Left ventricle myocardium inferior (tissue), 1 donor: ENCODE data around the gene CACHD1. TPM values are rescaled to one million over a fixed set of nuclear protein-coding genes. Genes with fewer than 3 reads are reported as not detected.
"Not testable (repeated sequence)": the region's sequence is repeated elsewhere in the genome, so short reads cannot be mapped to it uniquely, and the experiment has no call there.

ENCODE experiments used
- DNase-seq: peaks from one replicate; pipeline ENCODE4 v3.0.0-alpha.2; 2020
- H3K27ac ChIP-seq: fragments of 200-600 bp; replicated peaks from 2 replicates; pipeline ENCODE4 v1.8.0; 2021
- H3K27me3 ChIP-seq: fragments of 200-600 bp; 2 replicates; pipeline ENCODE4 v1.8.0; 2021; ENCODE audit warnings: low read depth
- H3K36me3 ChIP-seq: fragments of 200-600 bp; 2 replicates; pipeline ENCODE4 v1.8.0; 2021
- H3K4me1 ChIP-seq: fragments of 200-600 bp; 2 replicates; pipeline ENCODE4 v1.8.0; 2021
- H3K4me3 ChIP-seq: fragments of 200-600 bp; 2 replicates; pipeline ENCODE4 v1.8.0; 2021; ENCODE audit warnings: mild to moderate bottlenecking, moderate library complexity
- H3K9me3 ChIP-seq: fragments of 200-600 bp; replicated peaks from 2 replicates; pipeline ENCODE4 v1.8.0; 2021
- intact Hi-C: fragments of 100-400 bp; cut with micrococcal nuclease; formaldehyde crosslinking; loops from one replicate; pipeline ENCODE4 v1.11.0; 2022
- total RNA-seq: library from RNA; stranded (reverse); fragmentation: NEBNext Ultra II Directional; extraction: Animal tissue kit (Norgen Biotek cat#: 25700); gene quantifications from one replicate; pipeline ENCODE4 v1.2.1, GENCODE V29; 2021
- TF ChIP-seq, protein P1 (sequence below): fragments of 200-600 bp; IDR thresholded peaks from 2 replicates; pipeline ENCODE4 v1.8.0; 2021; ENCODE audit warnings: antibody characterized with exemption, mild to moderate bottlenecking, borderline replicate concordance
- donor health status: DM: no; HTN: yes; CAD: no; lungs with severe emphysema.

Gene CACHD1
- total RNA-seq, 1 donor from 2014 or later: 2.7 TPM

DNA sequence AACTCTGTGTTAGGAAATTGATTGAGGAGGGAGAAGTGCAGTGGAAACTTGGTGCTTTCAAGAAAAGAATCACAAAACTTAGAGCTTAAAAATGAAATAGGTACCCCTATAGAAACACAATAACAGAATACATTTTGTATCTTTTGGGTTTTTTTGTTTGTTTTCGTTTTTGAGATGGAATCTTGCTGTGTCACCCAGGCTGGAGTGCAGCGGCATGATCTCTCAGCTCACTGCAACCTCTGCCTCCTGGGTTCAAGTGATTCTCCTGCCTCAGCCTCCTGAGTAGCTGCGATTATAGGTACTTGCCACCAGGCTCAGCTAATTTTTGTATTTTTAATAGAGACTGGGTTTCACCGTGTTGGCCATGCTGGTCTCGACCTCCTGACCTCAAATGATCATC lies 223.5 kb downstream of the CACHD1 start:
- peaks cover 4% of the 10 kb centered on the region for H3K36me3 ChIP-seq
- no peak for DNase-seq
- no peaks in the 10 kb centered on the region for H3K27me3 ChIP-seq
- no peak overlapping the region for H3K27ac ChIP-seq
- TF ChIP-seq, protein P1, sequence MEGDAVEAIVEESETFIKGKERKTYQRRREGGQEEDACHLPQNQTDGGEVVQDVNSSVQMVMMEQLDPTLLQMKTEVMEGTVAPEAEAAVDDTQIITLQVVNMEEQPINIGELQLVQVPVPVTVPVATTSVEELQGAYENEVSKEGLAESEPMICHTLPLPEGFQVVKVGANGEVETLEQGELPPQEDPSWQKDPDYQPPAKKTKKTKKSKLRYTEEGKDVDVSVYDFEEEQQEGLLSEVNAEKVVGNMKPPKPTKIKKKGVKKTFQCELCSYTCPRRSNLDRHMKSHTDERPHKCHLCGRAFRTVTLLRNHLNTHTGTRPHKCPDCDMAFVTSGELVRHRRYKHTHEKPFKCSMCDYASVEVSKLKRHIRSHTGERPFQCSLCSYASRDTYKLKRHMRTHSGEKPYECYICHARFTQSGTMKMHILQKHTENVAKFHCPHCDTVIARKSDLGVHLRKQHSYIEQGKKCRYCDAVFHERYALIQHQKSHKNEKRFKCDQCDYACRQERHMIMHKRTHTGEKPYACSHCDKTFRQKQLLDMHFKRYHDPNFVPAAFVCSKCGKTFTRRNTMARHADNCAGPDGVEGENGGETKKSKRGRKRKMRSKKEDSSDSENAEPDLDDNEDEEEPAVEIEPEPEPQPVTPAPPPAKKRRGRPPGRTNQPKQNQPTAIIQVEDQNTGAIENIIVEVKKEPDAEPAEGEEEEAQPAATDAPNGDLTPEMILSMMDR: no peak
- no peak overlapping the region for H3K4me3 ChIP-seq
- H3K9me3 ChIP-seq: no peaks in the 10 kb centered on the region
- peaks cover 5% of the 10 kb centered on the region for H3K4me1 ChIP-seq
- intact Hi-C loops: no loop called here

DNA sequence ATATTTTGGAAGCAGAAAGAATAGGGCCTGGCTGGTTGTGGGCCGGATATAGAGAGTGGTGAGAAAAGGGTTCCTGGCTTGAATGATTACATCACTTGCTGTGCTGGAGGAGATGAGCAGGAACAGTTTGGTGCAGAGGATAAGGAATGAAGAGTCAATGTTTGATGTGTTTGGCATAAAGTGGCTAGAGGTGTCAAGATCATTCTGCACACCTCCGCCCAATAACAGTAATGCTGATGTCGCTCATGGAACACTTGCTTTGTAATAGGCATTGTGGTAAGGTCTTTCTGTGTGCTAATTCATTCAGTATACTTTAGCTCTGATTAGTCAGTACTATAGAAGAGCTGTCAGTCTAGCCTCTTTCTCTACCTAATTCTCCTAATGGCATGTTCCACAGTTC lies 226.9 kb downstream of the CACHD1 start:
- peaks cover 3% of the 10 kb centered on the region for H3K4me1 ChIP-seq
- no peak overlapping the region for H3K27ac ChIP-seq
- TF ChIP-seq, protein P1: no peak
- H3K27me3 ChIP-seq: no peaks in the 10 kb centered on the region
- no peaks in the 10 kb centered on the region for H3K9me3 ChIP-seq
- intact Hi-C loops: no loop called here
- peaks cover 2% of the 10 kb centered on the region for H3K36me3 ChIP-seq
- no peak for DNase-seq
- H3K4me3 ChIP-seq: no peak overlapping the region

DNA sequence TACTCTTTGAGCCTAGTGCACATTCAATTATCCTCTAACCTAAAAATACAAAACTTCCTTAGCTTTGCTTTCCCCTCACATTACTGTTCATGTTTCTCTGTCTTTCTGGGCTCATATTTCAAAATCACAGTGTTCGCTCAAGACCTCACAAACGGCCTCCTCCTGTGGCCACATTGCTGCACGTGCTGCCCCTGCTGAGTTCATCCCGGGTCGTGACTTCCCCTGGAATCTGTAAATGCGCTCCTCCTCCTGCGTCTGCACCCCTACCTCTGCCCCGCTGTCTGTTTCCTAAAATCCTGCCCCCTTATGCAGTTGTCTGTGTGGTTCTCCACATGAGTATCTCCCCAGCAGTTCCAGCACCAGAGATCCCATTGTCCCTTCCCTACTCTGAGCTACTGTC lies 229.4 kb downstream of the CACHD1 start:
- TF ChIP-seq, protein P1: no peak
- Histone ChIP-seq H3K4me3 (no peak overlapping the region), H3K27ac (no peak overlapping the region), H3K4me1 (no peaks in the 10 kb centered on the region), H3K27me3 (no peaks in the 10 kb centered on the region), H3K36me3 (no peaks in the 10 kb centered on the region), H3K9me3 (peaks cover 3% of the 10 kb centered on the region)
- DNase-seq: no peak
- intact Hi-C loops: no loop called here

DNA sequence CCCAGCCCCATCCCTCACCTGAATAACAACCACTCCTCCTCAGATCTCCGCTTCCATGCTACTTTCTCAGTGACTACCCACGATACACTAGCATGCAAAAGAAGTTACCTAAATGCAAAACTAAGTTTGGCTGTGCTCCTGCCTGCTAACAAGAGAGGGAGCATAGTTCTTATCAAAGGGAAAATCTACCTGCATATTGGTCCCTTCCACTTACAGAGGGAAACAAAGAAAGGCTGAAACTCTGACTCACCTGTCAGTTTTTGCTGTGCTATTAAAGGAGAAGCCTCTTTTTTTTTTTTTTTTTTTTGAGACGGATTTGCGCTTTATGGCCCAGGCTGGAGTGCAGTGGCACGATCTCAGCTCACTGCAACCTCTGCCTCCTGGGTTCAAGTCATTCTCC lies 231.1 kb downstream of the CACHD1 start:
- H3K9me3 ChIP-seq: peaks cover 3% of the 10 kb centered on the region
- H3K27me3 ChIP-seq: no peaks in the 10 kb centered on the region
- DNase-seq: no peak
- no peak overlapping the region for H3K4me3 ChIP-seq
- intact Hi-C loops: no loop called here
- H3K4me1 ChIP-seq: no peaks in the 10 kb centered on the region
- no peaks in the 10 kb centered on the region for H3K36me3 ChIP-seq
- TF ChIP-seq, protein P1: no peak
- no peak overlapping the region for H3K27ac ChIP-seq

DNA sequence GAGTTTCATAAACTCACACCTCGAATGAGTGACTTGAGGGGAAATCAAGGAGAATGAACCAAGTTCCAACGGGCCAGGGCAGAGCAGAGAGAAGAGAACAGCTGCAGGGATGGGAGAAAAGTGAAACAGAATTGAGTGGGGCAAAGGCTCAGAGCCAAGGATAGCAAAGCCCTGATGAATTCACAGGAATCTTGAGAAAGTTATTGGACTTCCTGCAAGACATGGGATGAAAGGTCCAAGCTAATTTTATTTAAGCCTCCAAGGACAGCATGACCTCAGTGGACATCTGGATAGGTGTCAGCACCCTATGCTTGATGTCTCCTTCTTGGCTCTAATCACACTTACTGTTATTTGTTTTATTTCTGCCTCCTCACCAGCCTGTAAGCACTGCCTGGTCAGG lies 232.0 kb downstream of the CACHD1 start:
- intact Hi-C loops: no loop called here
- Histone ChIP-seq H3K9me3 (peaks cover 3% of the 10 kb centered on the region), H3K4me1 (no peaks in the 10 kb centered on the region), H3K36me3 (no peaks in the 10 kb centered on the region), H3K4me3 (no peak overlapping the region), H3K27me3 (no peaks in the 10 kb centered on the region), H3K27ac (no peak overlapping the region)
- TF ChIP-seq, protein P1: no peak
- DNase-seq: no peak

DNA sequence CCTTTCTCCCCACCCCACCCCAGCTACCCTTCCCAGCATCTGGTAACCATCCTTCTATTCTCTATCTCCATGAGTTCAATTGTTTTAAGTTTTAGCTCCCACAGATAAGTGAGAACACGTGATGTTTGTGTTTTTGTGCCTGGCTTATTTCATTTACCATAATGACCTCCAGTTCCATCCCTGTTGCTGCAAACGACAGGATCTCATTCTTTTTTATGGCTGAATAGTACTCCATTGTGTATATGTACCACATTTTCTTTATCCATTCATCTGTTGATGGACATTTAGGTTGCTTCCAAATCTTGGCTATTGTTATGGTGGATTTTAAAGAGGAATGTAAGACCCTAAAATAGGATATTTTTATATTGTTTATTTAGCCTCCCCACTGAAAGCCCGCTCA lies 232.7 kb downstream of the CACHD1 start:
- intact Hi-C loops, DNase-seq, H3K4me3 ChIP-seq, H3K27me3 ChIP-seq, H3K27ac ChIP-seq, H3K36me3 ChIP-seq, H3K9me3 ChIP-seq, H3K4me1 ChIP-seq: not testable (repeated sequence)
